ENCODE results near the gene MACF1. TPM values are rescaled to one million over a fixed set of nuclear protein-coding genes. Genes with fewer than 3 reads are reported as not detected.
A peak's percentile ranks its signal among the peaks of the same experiment; 100 is the strongest.

The MACF1 gene
- 100 to 1,000 TPM; 157 to 379 (median 325) TPM for total RNA-seq
- 100 to 1,000 TPM in 1 of 2 donors, 10 to 100 TPM in 1; 85.3 to 136 TPM for polyA plus RNA-seq
- long read RNA-seq, donor 1, full-length matches to known transcripts = 5 of 41 reads
- long read RNA-seq, donor 1, partial matches to known transcripts = 18 of 41 reads
- long read RNA-seq, donor 1, other reads (novel, unspliced or antisense) = 18 of 41 reads
- long read RNA-seq, donor 2, partial matches to known transcripts = 22 of 42 reads
- long read RNA-seq, donor 2, other reads (novel, unspliced or antisense) = 20 of 42 reads
- long read RNA-seq, donor 3, full-length matches to known transcripts = 4 of 63 reads
- long read RNA-seq, donor 3, partial matches to known transcripts = 35 of 63 reads
- long read RNA-seq, donor 3, other reads (novel, unspliced or antisense) = 24 of 63 reads

GRCh38 chr1:39204441-39205081 lies at the start of gene MACF1:
Gene MACF1 (plus strand): TSS chr1:39204695. CDS start chr1:39205023, 328 bp downstream.
- Histone ChIP-seq H3K27me3 (no peaks in the 10 kb centered on the region), H3K9me3 (no peaks in the 10 kb centered on the region), H3K27ac (peak within 1 kb of the TSS; percentile 77 to 98 (median 90)), H3K36me3 (peaks cover 0 to 11% (median 0%) of the 10 kb centered on the region in 9 donors), H3K4me1 (peaks cover 0 to 68% (median 34%) of the 10 kb centered on the region in 9 donors), H3K4me3 (peak within 1 kb of the TSS; percentile 23 to 69 (median 48))
- intact Hi-C loops (cut with DNase I) = loop anchor here in 4 of 10 donors (5.0 kb wide), 2 partner anchors 48 to 53 kb away; no protein-coding TSS in a partner anchor
- ATAC-seq (peak; percentile 86 to 92 (median 90)), DNase-seq (peak; percentile 45 to 84)
- 1 to 2% methylated on average over 9 of the region's 9 CpGs for WGBS, 2 donors
- peak; percentile 18 to 68 (median 48) for TF ChIP-seq CTCF (IDR thresholded peaks at IDR 0.05)

DNA sequence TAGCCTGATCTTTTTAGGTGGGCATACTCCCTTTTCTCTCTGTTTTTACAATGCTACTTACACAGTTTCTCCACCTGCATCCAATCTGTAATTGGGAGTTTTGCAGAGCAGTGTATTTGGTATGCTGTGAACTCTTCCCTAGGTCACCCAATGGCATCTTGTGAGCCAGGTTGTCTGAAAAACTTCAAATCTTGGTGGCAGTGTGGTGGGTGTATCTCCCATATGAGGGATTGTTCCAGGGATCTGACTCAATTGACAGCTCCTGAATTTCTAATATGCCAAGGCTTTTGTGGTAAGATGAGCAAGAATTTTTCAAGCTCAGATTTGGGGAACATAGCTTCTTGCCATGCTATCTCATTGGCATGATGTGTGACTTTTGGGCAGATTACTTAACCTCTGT lies 47.2 kb upstream of the MACF1 start:
- TF ChIP-seq CTCF (IDR thresholded peaks at IDR 0.05) = no peak
- Histone ChIP-seq H3K9me3 (no peaks in the 10 kb centered on the region), H3K27ac (no peak overlapping the region), H3K4me1 (peaks cover 15 to 80% (median 63%) of the 10 kb centered on the region in 9 donors), H3K27me3 (no peaks in the 10 kb centered on the region), H3K4me3 (no peak overlapping the region), H3K36me3 (peaks cover 0 to 7% (median 0%) of the 10 kb centered on the region in 9 donors)
- intact Hi-C loops (cut with DNase I) = no loop called here
- DNase-seq (no peak), ATAC-seq (no peak)

GRCh38 chr1:39158327-39159086 lies 46.0 kb upstream of the MACF1 start:
- H3K27me3 ChIP-seq = no peaks in the 10 kb centered on the region
- no peak for TF ChIP-seq CTCF (IDR thresholded peaks at IDR 0.05)
- peaks cover 0 to 7% (median 0%) of the 10 kb centered on the region in 9 donors for H3K36me3 ChIP-seq
- no peak overlapping the region for H3K4me3 ChIP-seq
- no peaks in the 10 kb centered on the region for H3K9me3 ChIP-seq
- 83 to 84% methylated on average over 11 of the region's 11 CpGs for WGBS, 2 donors
- ATAC-seq (no peak), DNase-seq (no peak)
- peaks cover 15 to 70% (median 51%) of the 10 kb centered on the region in 9 donors for H3K4me1 ChIP-seq
- intact Hi-C loops (cut with DNase I) = no loop called here
- H3K27ac ChIP-seq = peak overlapping the region in 2 of 10 donors; percentile 12 to 55

Measured in heart right ventricle (tissue), 16 donors.